MG63 (cell line): ENCODE data around the gene LSM3. TPM values are rescaled to one million over a fixed set of nuclear protein-coding genes. Genes with fewer than 3 reads are reported as not detected.

Source experiments
- DNase-seq: peaks from one replicate; pipeline ENCODE4 v3.0.0-alpha.2; 2020
- H3K27me3 ChIP-seq: fragments of 250-450 bp; sonication (Bioruptor Pico); 2 replicates; pipeline ENCODE4 v1.5.1; 2020; ENCODE audit warnings: mild to moderate bottlenecking, moderate library complexity
- H3K36me3 ChIP-seq: fragments of 250-450 bp; sonication (Bioruptor Pico); 2 replicates; pipeline ENCODE4 v1.5.1; 2020; ENCODE audit warnings: mild to moderate bottlenecking, moderate library complexity
- H3K4me3 ChIP-seq: fragments of 250-450 bp; sonication (Bioruptor Pico); 2 replicates; pipeline ENCODE4 v1.5.1; 2020; ENCODE audit warnings: mild to moderate bottlenecking, moderate library complexity
- H3K9me3 ChIP-seq: fragments of 250-450 bp; sonication (Bioruptor Pico); 2 replicates; pipeline ENCODE4 v1.5.1; 2020; ENCODE audit warnings: mild to moderate bottlenecking, moderate library complexity
- total RNA-seq: library from RNA; depleted of rRNA; stranded (reverse); fragments of >200 nt; shearing (Covaris generic); gene quantifications from 2 replicates; pipeline ENCODE4 v1.2.3, GENCODE V29; 2014; ENCODE audit warnings: low replicate concordance

Gene LSM3
- total RNA-seq, 1 experiment from 2014 or later = 19.7 TPM

GRCh38 chr3:14235912-14236295, 57.3 kb downstream of the LSM3 start:
- Histone ChIP-seq H3K4me3 (no peak overlapping the region), H3K9me3 (no peaks in the 10 kb centered on the region), H3K27me3 (no peaks in the 10 kb centered on the region), H3K36me3 (no peaks in the 10 kb centered on the region)
- no peak for DNase-seq

- Histone ChIP-seq H3K27me3 (no peaks in the 10 kb centered on the region), H3K9me3 (no peaks in the 10 kb centered on the region), H3K36me3 (no peaks in the 10 kb centered on the region), H3K4me3 (no peak overlapping the region)
- DNase-seq = no peak
Measured at GRCh38 chr3:14236902-14237301, 58.3 kb downstream of the LSM3 start.

DNA sequence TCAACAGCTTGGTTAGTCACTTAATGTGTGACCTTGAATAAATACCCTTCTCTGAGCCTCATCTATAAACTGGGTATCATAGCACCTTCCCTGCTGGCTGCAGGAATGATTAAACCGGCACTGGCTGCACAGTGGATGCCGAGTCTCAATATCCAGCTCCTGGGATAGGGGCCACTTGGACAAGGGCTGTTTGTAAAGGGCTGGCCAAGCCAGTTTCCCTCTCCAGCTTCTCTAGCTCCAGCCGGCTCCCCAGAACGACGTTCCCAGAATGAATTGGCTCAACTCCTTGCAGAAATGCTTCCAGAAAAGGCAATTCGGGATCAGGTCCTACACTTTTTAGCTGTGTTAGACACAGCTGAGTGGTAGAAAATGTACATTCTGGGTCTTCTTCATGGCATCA, 58.8 kb downstream of the LSM3 start:
- H3K4me3 ChIP-seq = no peak overlapping the region
- H3K9me3 ChIP-seq = no peaks in the 10 kb centered on the region
- H3K27me3 ChIP-seq = no peaks in the 10 kb centered on the region
- H3K36me3 ChIP-seq = no peaks in the 10 kb centered on the region
- no peak for DNase-seq

- DNase-seq = no peak
- H3K9me3 ChIP-seq = no peaks in the 10 kb centered on the region
- no peaks in the 10 kb centered on the region for H3K36me3 ChIP-seq
- no peak overlapping the region for H3K4me3 ChIP-seq
- H3K27me3 ChIP-seq = no peaks in the 10 kb centered on the region
Measured at GRCh38 chr3:14238356-14238755, 59.7 kb downstream of the LSM3 start.

DNA sequence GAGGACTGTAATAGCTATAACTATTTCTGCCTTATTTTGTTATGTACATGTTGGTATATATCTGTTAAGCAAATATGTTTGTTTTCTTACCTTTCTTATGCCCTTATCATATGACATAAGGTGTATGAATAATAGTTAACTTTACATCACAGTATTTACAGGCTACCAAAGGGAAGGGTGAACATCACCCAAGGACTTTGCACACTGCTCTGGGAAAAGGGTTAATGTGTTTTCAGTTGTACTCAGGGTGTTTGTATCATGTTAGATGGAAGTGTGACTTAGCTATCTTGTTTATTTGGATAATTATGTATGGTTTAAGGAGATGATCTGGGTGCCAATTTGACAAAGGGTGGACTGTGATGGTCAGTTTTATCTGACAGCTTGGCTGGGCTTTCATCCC, 60.3 kb downstream of the LSM3 start:
- Histone ChIP-seq H3K36me3 (no peaks in the 10 kb centered on the region), H3K9me3 (no peaks in the 10 kb centered on the region), H3K27me3 (no peaks in the 10 kb centered on the region), H3K4me3 (no peak overlapping the region)
- DNase-seq = no peak

GRCh38 chr3:14239940-14240339, 61.3 kb downstream of the LSM3 start:
- Histone ChIP-seq H3K36me3 (no peaks in the 10 kb centered on the region), H3K9me3 (no peaks in the 10 kb centered on the region), H3K27me3 (no peaks in the 10 kb centered on the region), H3K4me3 (no peak overlapping the region)
- no peak for DNase-seq

GRCh38 chr3:14240366-14240765, 61.7 kb downstream of the LSM3 start:
- H3K9me3 ChIP-seq = no peaks in the 10 kb centered on the region
- DNase-seq = no peak
- no peaks in the 10 kb centered on the region for H3K36me3 ChIP-seq
- no peaks in the 10 kb centered on the region for H3K27me3 ChIP-seq
- H3K4me3 ChIP-seq = no peak overlapping the region

GRCh38 chr3:14241716-14242115, 63.1 kb downstream of the LSM3 start:
- DNase-seq = no peak
- H3K27me3 ChIP-seq = no peaks in the 10 kb centered on the region
- H3K36me3 ChIP-seq = no peaks in the 10 kb centered on the region
- H3K4me3 ChIP-seq = no peak overlapping the region
- H3K9me3 ChIP-seq = no peaks in the 10 kb centered on the region

- no peaks in the 10 kb centered on the region for H3K27me3 ChIP-seq
- H3K9me3 ChIP-seq = no peaks in the 10 kb centered on the region
- no peak for DNase-seq
- H3K4me3 ChIP-seq = no peak overlapping the region
- no peaks in the 10 kb centered on the region for H3K36me3 ChIP-seq
Measured at GRCh38 chr3:14242490-14243311, 64.1 kb downstream of the LSM3 start.

- Histone ChIP-seq H3K36me3 (no peaks in the 10 kb centered on the region), H3K9me3 (no peaks in the 10 kb centered on the region), H3K4me3 (no peak overlapping the region), H3K27me3 (no peaks in the 10 kb centered on the region)
- no peak for DNase-seq
Measured at GRCh38 chr3:14243782-14244181, 65.2 kb downstream of the LSM3 start.

DNA sequence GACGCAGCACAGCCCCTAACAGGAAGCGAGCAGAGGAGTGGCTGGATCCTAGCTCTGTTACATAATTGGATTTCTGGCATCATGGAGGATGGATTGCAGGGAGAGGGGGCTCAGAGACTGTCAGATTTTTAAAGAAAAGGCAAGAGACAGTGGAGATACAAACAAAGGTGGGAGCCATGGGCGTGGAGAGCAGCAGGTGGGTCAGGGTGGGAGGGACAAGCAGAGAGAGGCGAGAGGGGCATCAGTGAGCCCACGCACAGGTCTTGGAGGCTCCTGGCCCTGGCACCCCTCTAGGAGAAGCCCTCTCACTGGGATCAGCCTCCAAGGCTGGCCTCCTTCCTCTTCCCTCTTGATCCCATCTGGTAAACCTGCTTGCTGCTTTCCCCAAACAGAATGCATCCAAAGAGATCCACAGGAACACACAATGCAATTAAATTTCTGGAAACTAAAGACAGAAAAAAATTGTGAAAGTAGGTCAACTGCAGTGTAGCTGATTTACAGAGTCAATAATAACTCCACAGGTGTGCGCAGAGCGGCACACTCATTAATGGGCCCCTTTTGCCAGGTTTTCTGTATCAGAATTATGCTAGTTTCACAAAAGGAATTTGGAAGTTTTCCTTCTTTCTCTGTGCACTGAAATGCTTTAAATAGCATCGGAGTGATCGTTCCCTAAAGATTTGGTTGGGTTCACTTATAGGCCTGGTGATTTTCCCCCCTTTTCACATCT, 66.1 kb downstream of the LSM3 start:
- Histone ChIP-seq H3K36me3 (no peaks in the 10 kb centered on the region), H3K27me3 (no peaks in the 10 kb centered on the region), H3K9me3 (no peaks in the 10 kb centered on the region), H3K4me3 (no peak overlapping the region)
- no peak for DNase-seq

DNA sequence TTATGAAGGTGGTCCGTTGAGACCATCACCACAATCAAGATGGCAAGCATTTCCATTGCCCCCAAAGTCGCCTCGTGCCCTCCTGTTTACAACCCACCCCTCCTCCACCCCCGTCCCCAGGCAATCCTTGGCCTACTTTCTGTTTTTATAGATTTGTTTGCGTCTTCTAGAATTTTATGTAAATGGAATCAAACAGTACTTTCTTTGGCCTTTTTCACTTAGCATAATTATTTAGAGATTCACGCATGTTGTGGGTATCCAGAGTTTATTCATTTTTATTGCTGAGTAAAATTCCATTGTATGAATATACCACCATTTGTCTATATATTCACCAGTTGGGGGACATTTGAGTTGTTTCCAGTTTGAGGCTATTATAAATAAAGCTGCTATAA, 66.6 kb downstream of the LSM3 start:
- Histone ChIP-seq H3K4me3 (no peak overlapping the region), H3K9me3 (no peaks in the 10 kb centered on the region), H3K27me3 (no peaks in the 10 kb centered on the region), H3K36me3 (no peaks in the 10 kb centered on the region)
- DNase-seq = no peak

- Histone ChIP-seq H3K9me3 (no peaks in the 10 kb centered on the region), H3K36me3 (no peaks in the 10 kb centered on the region), H3K27me3 (no peaks in the 10 kb centered on the region), H3K4me3 (no peak overlapping the region)
- DNase-seq = no peak
Measured at GRCh38 chr3:14245822-14246221, 67.2 kb downstream of the LSM3 start.

DNA sequence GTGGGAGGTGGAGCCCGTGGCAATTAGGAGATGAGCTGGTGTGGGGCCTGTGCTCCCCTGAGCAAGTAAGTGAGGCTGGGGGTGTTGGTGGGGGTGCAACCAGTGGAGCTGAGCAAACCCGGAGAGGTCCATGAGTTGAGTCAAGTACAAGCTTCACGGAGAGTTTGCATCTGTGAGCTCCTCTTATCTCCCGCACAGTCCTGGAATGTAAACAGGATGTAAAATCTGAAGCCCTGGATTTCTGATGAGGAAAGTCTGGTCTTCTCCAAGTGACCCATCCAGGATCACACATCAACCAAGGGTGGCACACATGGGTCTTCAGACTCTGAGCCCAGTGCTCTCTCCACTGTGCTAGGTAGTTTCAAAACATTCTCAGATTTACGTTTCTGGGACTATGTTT, 67.8 kb downstream of the LSM3 start:
- no peaks in the 10 kb centered on the region for H3K9me3 ChIP-seq

DNA sequence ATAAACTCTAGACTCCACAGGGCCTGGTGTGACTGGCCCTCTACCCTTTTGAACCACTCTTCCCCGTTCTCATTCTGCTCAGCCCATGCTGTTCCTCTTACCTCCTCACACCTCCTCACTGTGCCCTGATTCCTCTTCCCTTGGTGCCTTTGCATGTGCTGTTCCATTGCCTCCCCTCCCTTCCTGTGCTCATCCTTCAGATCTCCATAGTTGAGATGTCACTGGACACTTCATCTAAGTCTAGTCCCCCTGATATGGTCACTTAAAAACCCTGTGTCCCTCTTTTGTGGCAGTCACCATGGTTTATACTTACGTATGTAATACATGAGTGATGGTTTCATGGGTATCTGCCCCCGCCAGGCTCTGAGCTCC, 69.8 kb downstream of the LSM3 start:
- Histone ChIP-seq H3K9me3 (no peaks in the 10 kb centered on the region), H3K36me3 (no peaks in the 10 kb centered on the region), H3K27me3 (no peaks in the 10 kb centered on the region), H3K4me3 (no peak overlapping the region)
- no peak for DNase-seq

More for the DNA sequence above, 67.8 kb downstream of the LSM3 start:
- DNase-seq = no peak
- no peak overlapping the region for H3K4me3 ChIP-seq
- H3K36me3 ChIP-seq = no peaks in the 10 kb centered on the region
- H3K27me3 ChIP-seq = no peaks in the 10 kb centered on the region

GRCh38 chr3:14248849-14249523, 70.4 kb downstream of the LSM3 start:
- H3K27me3 ChIP-seq = no peaks in the 10 kb centered on the region
- no peak overlapping the region for H3K4me3 ChIP-seq
- H3K36me3 ChIP-seq = no peaks in the 10 kb centered on the region
- DNase-seq = no peak
- H3K9me3 ChIP-seq = no peaks in the 10 kb centered on the region
